Panc1 (cell line): ENCODE data around the gene BTLA.

Source experiments
- POLR2AphosphoS5 ChIP-seq: IDR thresholded peaks from 2 replicates; pipeline ENCODE4 v1.6.1; 2012; ENCODE audit warnings: mild to moderate bottlenecking, low read depth, low read length, moderate library complexity
- SIN3A ChIP-seq: IDR thresholded peaks from 2 replicates; pipeline ENCODE4 v1.6.1; 2012; ENCODE audit warnings: low read depth, mild to moderate bottlenecking, low read length, moderate library complexity, borderline replicate concordance; ENCODE audit not compliant: insufficient read depth
- TCF7L2 ChIP-seq: IDR thresholded peaks from 2 replicates; pipeline ENCODE4 v1.6.1; 2011; ENCODE audit warnings: mild to moderate bottlenecking, low read depth, low read length, inconsistent platforms
- TF ChIP-seq, protein P1 (sequence below): fragments of 450-650 bp; IDR thresholded peaks from 2 replicates; pipeline ENCODE4 v1.5.1; 2017; ENCODE audit warnings: mild to moderate bottlenecking
- TF ChIP-seq, protein P2 (sequence below), 2 experiments: IDR thresholded peaks; 2 replicates each; pipeline ENCODE4 v1.6.1; 2011 to 2012; ENCODE audit warnings: low read depth in 2 of 2, control low read depth in 1 of 2, low read length in 1 of 2, mild to moderate bottlenecking in 1 of 2, moderate library complexity in 1 of 2; ENCODE audit not compliant: insufficient read depth in 1 of 2

DNA sequence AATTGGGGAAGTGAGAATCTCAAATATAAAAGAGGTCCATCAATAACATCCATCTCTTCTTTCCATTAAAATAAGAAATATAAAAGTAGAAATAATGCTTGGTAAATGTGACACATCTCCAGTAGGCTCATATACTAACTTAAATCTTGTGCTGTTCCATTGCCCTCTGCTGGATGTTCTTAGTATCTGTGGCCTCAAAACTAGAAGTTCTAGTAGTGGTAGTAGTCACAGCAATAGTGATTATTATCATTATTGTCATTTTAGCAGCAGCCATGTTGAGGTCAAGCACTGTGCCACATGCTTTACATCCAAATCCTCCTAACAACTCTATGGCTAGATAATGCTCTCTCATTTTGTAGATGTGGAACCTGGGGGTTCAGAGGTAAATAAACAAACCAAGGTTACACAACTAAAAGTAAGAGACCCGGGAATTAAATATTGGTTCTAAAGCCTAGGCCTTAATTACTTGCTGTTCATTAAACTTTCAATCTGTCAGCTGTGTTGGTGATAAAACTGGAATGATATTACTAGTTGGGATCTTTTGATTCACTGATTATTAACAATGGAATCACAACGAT lies 20.2 kb upstream of the BTLA start:
- TF ChIP-seq, protein P1, sequence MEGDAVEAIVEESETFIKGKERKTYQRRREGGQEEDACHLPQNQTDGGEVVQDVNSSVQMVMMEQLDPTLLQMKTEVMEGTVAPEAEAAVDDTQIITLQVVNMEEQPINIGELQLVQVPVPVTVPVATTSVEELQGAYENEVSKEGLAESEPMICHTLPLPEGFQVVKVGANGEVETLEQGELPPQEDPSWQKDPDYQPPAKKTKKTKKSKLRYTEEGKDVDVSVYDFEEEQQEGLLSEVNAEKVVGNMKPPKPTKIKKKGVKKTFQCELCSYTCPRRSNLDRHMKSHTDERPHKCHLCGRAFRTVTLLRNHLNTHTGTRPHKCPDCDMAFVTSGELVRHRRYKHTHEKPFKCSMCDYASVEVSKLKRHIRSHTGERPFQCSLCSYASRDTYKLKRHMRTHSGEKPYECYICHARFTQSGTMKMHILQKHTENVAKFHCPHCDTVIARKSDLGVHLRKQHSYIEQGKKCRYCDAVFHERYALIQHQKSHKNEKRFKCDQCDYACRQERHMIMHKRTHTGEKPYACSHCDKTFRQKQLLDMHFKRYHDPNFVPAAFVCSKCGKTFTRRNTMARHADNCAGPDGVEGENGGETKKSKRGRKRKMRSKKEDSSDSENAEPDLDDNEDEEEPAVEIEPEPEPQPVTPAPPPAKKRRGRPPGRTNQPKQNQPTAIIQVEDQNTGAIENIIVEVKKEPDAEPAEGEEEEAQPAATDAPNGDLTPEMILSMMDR = peak; percentile 75; the same call in 1 of the 2 replicates
- TF ChIP-seq POLR2AphosphoS5 (no peak), SIN3A (no peak), TCF7L2 (no peak)
- TF ChIP-seq, protein P2, sequence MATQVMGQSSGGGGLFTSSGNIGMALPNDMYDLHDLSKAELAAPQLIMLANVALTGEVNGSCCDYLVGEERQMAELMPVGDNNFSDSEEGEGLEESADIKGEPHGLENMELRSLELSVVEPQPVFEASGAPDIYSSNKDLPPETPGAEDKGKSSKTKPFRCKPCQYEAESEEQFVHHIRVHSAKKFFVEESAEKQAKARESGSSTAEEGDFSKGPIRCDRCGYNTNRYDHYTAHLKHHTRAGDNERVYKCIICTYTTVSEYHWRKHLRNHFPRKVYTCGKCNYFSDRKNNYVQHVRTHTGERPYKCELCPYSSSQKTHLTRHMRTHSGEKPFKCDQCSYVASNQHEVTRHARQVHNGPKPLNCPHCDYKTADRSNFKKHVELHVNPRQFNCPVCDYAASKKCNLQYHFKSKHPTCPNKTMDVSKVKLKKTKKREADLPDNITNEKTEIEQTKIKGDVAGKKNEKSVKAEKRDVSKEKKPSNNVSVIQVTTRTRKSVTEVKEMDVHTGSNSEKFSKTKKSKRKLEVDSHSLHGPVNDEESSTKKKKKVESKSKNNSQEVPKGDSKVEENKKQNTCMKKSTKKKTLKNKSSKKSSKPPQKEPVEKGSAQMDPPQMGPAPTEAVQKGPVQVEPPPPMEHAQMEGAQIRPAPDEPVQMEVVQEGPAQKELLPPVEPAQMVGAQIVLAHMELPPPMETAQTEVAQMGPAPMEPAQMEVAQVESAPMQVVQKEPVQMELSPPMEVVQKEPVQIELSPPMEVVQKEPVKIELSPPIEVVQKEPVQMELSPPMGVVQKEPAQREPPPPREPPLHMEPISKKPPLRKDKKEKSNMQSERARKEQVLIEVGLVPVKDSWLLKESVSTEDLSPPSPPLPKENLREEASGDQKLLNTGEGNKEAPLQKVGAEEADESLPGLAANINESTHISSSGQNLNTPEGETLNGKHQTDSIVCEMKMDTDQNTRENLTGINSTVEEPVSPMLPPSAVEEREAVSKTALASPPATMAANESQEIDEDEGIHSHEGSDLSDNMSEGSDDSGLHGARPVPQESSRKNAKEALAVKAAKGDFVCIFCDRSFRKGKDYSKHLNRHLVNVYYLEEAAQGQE (IDR thresholded peaks at IDR 0.05; ENCODE audit: insufficient read depth in 1 of 2, low read depth in 2 of 2, low read length in 1 of 2) = no peak
